ENCODE results near the gene LOC101059915.
"Not testable (repeated sequence)": the region's sequence is repeated elsewhere in the genome, so short reads cannot be mapped to it uniquely, and the experiment has no call there.

The LOC101059915 gene

DNA sequence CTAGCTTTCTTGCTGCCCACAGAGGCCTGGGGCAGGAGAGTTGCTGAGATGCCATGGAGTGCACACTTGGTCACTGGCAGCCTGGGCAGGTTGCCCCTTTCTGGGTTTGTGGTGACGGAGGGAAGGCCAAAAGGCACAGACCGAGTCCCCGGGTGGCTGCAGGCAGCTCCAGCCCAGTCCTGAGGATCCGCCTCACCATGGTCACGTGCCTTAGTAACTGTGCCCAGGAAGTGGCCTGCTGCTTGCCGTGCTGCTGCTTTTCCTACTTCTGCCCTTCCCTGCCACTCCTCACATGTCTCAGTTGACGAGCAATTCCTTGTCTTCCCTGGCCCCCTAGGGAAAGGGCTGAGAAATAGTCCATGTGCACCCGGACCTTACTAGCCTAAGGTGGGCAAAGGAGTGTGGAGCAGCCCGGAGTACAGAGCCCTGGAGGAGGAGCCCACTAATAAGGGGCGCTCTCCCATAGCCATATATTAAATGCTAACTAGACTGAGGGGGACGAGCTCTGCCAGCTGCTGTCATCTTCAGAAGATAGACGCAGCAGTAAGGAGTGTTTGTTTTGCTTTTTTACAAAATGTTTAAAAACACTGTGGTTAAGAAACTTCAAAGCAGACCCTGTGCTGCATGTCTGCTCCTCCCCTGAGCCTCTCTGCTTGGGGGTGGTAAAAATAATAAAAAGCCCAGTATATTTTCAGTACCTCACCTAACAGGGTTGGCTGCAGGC, 31.1 kb downstream of the LOC101059915 start:
- DNase-seq (ENCODE audit: low read depth, low spot score); in situ Hi-C loops (cut with MboI); H4K20me1 ChIP-seq (ENCODE audit: control insufficient read depth, insufficient read depth); H3K4me2 ChIP-seq (ENCODE audit: control insufficient read depth, insufficient read depth); H3K36me3 ChIP-seq (ENCODE audit: control insufficient read depth in 2 of 2, insufficient read depth in 2 of 2, low read length in 1 of 2); H2AFZ ChIP-seq (ENCODE audit: control insufficient read depth, low read depth, low read length); FAIRE-seq; BruUV-seq (replicated peaks); intact Hi-C loops (cut with micrococcal nuclease; ENCODE audit: unreplicated experiment); H3K79me2 ChIP-seq (ENCODE audit: control insufficient read depth, insufficient read depth, low read length); POLR2A ChIA-PET; RAD21 ChIA-PET (ENCODE audit: unreplicated experiment); H3K9me3 ChIP-seq (replicated peaks; ENCODE audit: control insufficient read depth, insufficient read depth, low read length); SMC1A ChIA-PET (ENCODE audit: uncharacterized antibody, unreplicated experiment); H3K4me1 ChIP-seq (ENCODE audit: control insufficient read depth, insufficient read depth, low read length); CTCF ChIA-PET; H3K9ac ChIP-seq (ENCODE audit: control insufficient read depth, insufficient read depth, low read length); H3K27ac ChIP-seq (ENCODE audit: control insufficient read depth, insufficient read depth); H3K27me3 ChIP-seq (replicated peaks in 1 of 2; ENCODE audit: control insufficient read depth in 2 of 2, insufficient read depth in 2 of 2, low read length in 1 of 2); H3K4me3 ChIP-seq: not testable (repeated sequence)
- WGBS (ENCODE audit: insufficient coverage, insufficient replicate concordance, low lambda C conversion rate, missing lambda C conversion rate), result no CpG with 5 or more reads among the region's 12 CpGs
- peak; percentile 38; the same call in 2 of the 3 replicates for ATAC-seq

DNA sequence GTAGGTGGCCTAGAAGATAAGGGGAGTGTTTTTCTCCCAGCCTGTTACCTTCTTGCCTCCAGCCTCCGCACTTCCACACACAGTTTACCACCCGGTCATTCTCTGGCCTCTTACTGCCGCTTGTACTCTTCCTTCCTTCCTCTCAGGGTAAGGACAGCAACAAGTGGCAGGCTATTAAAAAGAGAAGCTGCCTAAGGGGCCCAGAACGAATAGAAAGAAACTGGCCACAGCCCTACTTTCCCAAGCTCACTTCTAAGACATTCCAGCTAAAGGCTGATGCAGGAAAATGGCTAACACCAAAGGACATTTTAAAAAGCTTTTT, 31.6 kb downstream of the LOC101059915 start:
- no CpG with 5 or more reads among the region's 4 CpGs for WGBS (ENCODE audit: insufficient coverage, insufficient replicate concordance, low lambda C conversion rate, missing lambda C conversion rate)
- H3K27me3 ChIP-seq (replicated peaks in 1 of 2; ENCODE audit: control insufficient read depth in 2 of 2, insufficient read depth in 2 of 2, low read length in 1 of 2); H3K36me3 ChIP-seq (ENCODE audit: control insufficient read depth in 2 of 2, insufficient read depth in 2 of 2, low read length in 1 of 2); H3K4me2 ChIP-seq (ENCODE audit: control insufficient read depth, insufficient read depth); RAD21 ChIA-PET (ENCODE audit: unreplicated experiment); BruUV-seq (replicated peaks); H3K4me3 ChIP-seq; H4K20me1 ChIP-seq (ENCODE audit: control insufficient read depth, insufficient read depth); H3K9me3 ChIP-seq (replicated peaks; ENCODE audit: control insufficient read depth, insufficient read depth, low read length); DNase-seq (ENCODE audit: low read depth, low spot score); SMC1A ChIA-PET (ENCODE audit: uncharacterized antibody, unreplicated experiment); H3K9ac ChIP-seq (ENCODE audit: control insufficient read depth, insufficient read depth, low read length); in situ Hi-C loops (cut with MboI); CTCF ChIA-PET; H3K27ac ChIP-seq (ENCODE audit: control insufficient read depth, insufficient read depth); FAIRE-seq; POLR2A ChIA-PET; ATAC-seq; H3K4me1 ChIP-seq (ENCODE audit: control insufficient read depth, insufficient read depth, low read length); H2AFZ ChIP-seq (ENCODE audit: control insufficient read depth, low read depth, low read length); H3K79me2 ChIP-seq (ENCODE audit: control insufficient read depth, insufficient read depth, low read length); intact Hi-C loops (cut with micrococcal nuclease; ENCODE audit: unreplicated experiment): not testable (repeated sequence)

DNA sequence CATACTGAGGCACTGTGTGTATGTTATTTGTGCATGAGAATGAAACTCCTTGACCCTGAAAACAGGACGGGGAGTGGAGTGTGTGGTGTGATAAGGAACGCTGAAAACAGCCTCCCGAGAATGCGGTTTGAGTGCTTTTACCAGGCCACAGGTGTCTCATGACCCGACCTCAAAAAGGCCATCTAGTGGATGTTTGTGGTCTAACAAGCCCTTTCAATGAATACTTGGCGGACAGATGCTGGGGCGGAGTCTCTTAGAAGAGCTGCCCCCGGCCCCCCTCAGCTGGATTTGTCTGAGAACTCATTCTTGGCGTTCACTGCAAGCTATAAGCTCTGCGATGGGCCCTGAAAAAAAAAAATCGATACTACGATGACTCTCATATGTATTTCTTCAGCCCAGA, 35.5 kb downstream of the LOC101059915 start:
- H3K4me3 ChIP-seq; H4K20me1 ChIP-seq (ENCODE audit: control insufficient read depth, insufficient read depth); FAIRE-seq; SMC1A ChIA-PET (ENCODE audit: uncharacterized antibody, unreplicated experiment); H3K79me2 ChIP-seq (ENCODE audit: control insufficient read depth, insufficient read depth, low read length); RAD21 ChIA-PET (ENCODE audit: unreplicated experiment); in situ Hi-C loops (cut with MboI); H3K4me1 ChIP-seq (ENCODE audit: control insufficient read depth, insufficient read depth, low read length); H3K4me2 ChIP-seq (ENCODE audit: control insufficient read depth, insufficient read depth); H2AFZ ChIP-seq (ENCODE audit: control insufficient read depth, low read depth, low read length); CTCF ChIA-PET; intact Hi-C loops (cut with micrococcal nuclease; ENCODE audit: unreplicated experiment); H3K27me3 ChIP-seq (replicated peaks in 1 of 2; ENCODE audit: control insufficient read depth in 2 of 2, insufficient read depth in 2 of 2, low read length in 1 of 2); H3K36me3 ChIP-seq (ENCODE audit: control insufficient read depth in 2 of 2, insufficient read depth in 2 of 2, low read length in 1 of 2); DNase-seq (ENCODE audit: low read depth, low spot score); H3K27ac ChIP-seq (ENCODE audit: control insufficient read depth, insufficient read depth); H3K9ac ChIP-seq (ENCODE audit: control insufficient read depth, insufficient read depth, low read length); H3K9me3 ChIP-seq (replicated peaks; ENCODE audit: control insufficient read depth, insufficient read depth, low read length); BruUV-seq (replicated peaks); POLR2A ChIA-PET: not testable (repeated sequence)
- WGBS (ENCODE audit: insufficient coverage, insufficient replicate concordance, low lambda C conversion rate, missing lambda C conversion rate), result no CpG with 5 or more reads among the region's 12 CpGs
- ATAC-seq, result peak; percentile 83

DNA sequence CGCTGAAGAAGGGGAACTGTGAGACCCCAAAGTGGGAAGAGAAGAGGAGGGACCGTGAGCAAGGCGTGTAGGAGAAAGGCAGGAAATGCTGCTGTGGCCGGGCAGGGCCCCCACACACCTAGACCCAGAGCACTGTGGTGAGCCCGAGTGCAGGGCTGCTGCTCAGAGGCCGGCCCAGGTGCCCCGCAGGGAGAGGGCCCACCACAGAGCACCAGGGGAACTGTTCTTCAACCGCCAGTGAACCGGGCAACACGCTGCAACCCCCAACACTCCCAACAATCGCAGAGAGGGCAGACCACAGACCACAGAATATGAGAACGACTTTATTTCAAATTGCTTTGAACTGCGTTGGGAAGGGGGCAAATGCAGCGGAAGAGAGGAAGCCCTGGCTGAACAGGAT, 46.7 kb downstream of the LOC101059915 start:
- BruUV-seq (replicated peaks); H2AFZ ChIP-seq (ENCODE audit: control insufficient read depth, low read depth, low read length); H3K27me3 ChIP-seq (replicated peaks in 1 of 2; ENCODE audit: control insufficient read depth in 2 of 2, insufficient read depth in 2 of 2, low read length in 1 of 2); in situ Hi-C loops (cut with MboI); POLR2A ChIA-PET; FAIRE-seq; H3K27ac ChIP-seq (ENCODE audit: control insufficient read depth, insufficient read depth); H3K9ac ChIP-seq (ENCODE audit: control insufficient read depth, insufficient read depth, low read length); intact Hi-C loops (cut with micrococcal nuclease; ENCODE audit: unreplicated experiment); RAD21 ChIA-PET (ENCODE audit: unreplicated experiment); SMC1A ChIA-PET (ENCODE audit: uncharacterized antibody, unreplicated experiment); DNase-seq (ENCODE audit: low read depth, low spot score); ATAC-seq; CTCF ChIA-PET; H3K9me3 ChIP-seq (replicated peaks; ENCODE audit: control insufficient read depth, insufficient read depth, low read length); H3K4me1 ChIP-seq (ENCODE audit: control insufficient read depth, insufficient read depth, low read length); H3K79me2 ChIP-seq (ENCODE audit: control insufficient read depth, insufficient read depth, low read length); H4K20me1 ChIP-seq (ENCODE audit: control insufficient read depth, insufficient read depth); H3K36me3 ChIP-seq (ENCODE audit: control insufficient read depth in 2 of 2, insufficient read depth in 2 of 2, low read length in 1 of 2); H3K4me2 ChIP-seq (ENCODE audit: control insufficient read depth, insufficient read depth); H3K4me3 ChIP-seq: not testable (repeated sequence)
- WGBS (ENCODE audit: insufficient coverage, insufficient replicate concordance, low lambda C conversion rate, missing lambda C conversion rate), result no CpG with 5 or more reads among the region's 14 CpGs
